Activated CD4-positive, alpha-beta memory T cell treated with anti-CD3 and anti-CD28 coated beads, Interleukin-2, amount 10 ng/mL, durations not matched to agents 7 days and 5 days (primary cell): ENCODE data around the gene GNAO1. TPM values are rescaled to one million over a fixed set of nuclear protein-coding genes. Genes with fewer than 3 reads are reported as not detected.
A peak's percentile ranks its signal among the peaks of the same experiment; 100 is the strongest.

Source experiments
- CTCF ChIA-PET: fragments of 350-600 bp; sonication (Branson Sonifier 250); formaldehyde crosslinking; loops from one replicate; lab custom pipeline; 2021; ENCODE audit warnings: antibody characterized with exemption, inconsistent platforms; lab: Charles Lee
- POLR2A ChIA-PET: fragments of 350-600 bp; sonication (Branson Sonifier 250); formaldehyde crosslinking; loops from one replicate; lab custom pipeline; 2021; ENCODE audit warnings: antibody characterized with exemption; lab: Charles Lee
- DNase-seq: peaks from one replicate; pipeline ENCODE4 v3.0.0-alpha.2; 2020
- H3K27ac Mint-ChIP-seq: one replicate; pipeline ENCODE4 v1.8.0; 2021; ENCODE audit warnings: mild to moderate bottlenecking, mixed read lengths
- H3K27me3 Mint-ChIP-seq: one replicate; pipeline ENCODE4 v1.8.0; 2021; ENCODE audit warnings: mixed read lengths
- H3K36me3 Mint-ChIP-seq: one replicate; pipeline ENCODE4 v1.8.0; 2021; ENCODE audit warnings: low read depth, mixed read lengths
- H3K4me1 Mint-ChIP-seq: one replicate; pipeline ENCODE4 v1.8.0; 2021; ENCODE audit warnings: mixed read lengths
- H3K4me3 Mint-ChIP-seq: one replicate; pipeline ENCODE4 v1.8.0; 2021; ENCODE audit warnings: mild to moderate bottlenecking, mixed read lengths
- H3K9me3 Mint-ChIP-seq: one replicate; pipeline ENCODE4 v1.8.0; 2021; ENCODE audit warnings: mixed read lengths
- total RNA-seq, 2 experiments: library from RNA; stranded (reverse); gene quantifications; one replicate each; pipeline ENCODE4 v1.2.3, GENCODE V29; 2021

Gene GNAO1
- total RNA-seq, 2 experiments from 2014 or later, result 1.8 to 2.3 TPM

DNA sequence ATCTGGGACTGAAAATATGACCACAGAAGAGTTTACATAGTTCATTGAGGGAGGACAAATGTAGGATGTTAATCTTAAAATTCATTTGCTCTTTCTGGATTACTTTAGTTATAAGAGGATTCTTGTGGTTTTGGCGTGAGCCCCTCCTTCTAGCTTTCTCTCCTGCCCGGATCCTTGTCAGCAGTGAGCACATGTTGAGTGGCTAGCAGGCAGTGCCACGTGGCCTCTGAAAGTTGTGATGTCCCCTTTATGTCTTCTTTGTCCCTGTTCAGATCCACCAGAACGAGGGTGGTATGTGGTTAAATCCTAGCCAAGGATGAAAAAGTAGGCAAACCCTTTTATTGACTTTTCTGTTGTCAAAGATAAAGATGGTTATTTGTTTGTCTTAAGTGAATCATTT lies 83.8 kb downstream of the GNAO1 start:
- Mint-ChIP-seq H3K4me3 (no peak overlapping the region), H3K36me3 (no peaks in the 10 kb centered on the region), H3K27me3 (peaks cover 15% of the 10 kb centered on the region), H3K4me1 (peaks cover 19% of the 10 kb centered on the region), H3K27ac (no peak overlapping the region), H3K9me3 (no peaks in the 10 kb centered on the region)
- no peak for DNase-seq
- ChIA-PET CTCF (interaction anchor here (1.5 kb wide), 1 partner anchor 10 kb away, joined by 3 read pairs; no protein-coding TSS in a partner anchor), POLR2A (no interaction called here)

DNA sequence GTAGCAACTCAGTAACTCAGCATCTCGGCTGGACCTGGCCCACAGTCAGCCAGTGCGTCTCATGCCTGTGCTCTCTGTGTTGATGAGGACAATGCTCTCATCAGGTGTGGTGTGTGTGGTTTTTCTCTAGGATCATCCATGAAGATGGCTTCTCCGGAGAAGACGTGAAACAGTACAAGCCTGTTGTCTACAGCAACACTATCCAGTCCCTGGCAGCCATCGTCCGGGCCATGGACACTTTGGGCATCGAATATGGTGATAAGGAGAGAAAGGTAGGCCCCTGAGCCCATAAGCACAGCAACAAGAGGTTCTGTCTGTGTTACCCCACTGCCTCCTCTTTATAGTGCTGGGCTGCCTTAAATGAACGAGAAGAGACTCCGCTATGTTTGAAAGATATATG lies 84.5 kb downstream of the GNAO1 start:
- H3K27ac Mint-ChIP-seq, result no peak overlapping the region
- H3K4me1 Mint-ChIP-seq, result peaks cover 25% of the 10 kb centered on the region
- no peaks in the 10 kb centered on the region for H3K9me3 Mint-ChIP-seq
- no peak for DNase-seq
- ChIA-PET POLR2A (no interaction called here), CTCF (no interaction called here)
- no peak overlapping the region for H3K4me3 Mint-ChIP-seq
- H3K27me3 Mint-ChIP-seq, result peaks cover 15% of the 10 kb centered on the region
- no peaks in the 10 kb centered on the region for H3K36me3 Mint-ChIP-seq

DNA sequence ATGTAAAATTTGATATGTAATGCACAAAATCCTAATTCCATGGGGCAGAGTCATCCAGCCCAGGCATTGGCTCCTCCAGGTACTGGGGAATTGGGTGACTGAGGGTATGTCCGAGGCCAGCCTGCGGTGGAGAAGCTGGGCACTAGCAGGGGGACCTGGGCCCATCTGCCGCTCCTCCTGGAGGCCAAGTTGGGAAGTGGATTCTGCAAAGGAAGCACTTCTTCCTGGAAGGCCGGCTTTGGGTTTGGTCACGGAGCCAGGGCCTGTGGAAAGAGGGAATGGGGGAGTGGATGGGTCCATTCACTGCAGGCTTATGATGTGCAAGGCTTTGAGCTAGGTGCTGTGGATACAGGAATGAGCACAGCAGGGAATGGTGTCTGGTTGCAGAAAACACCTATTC lies 85.8 kb downstream of the GNAO1 start:
- Mint-ChIP-seq H3K27me3 (peaks cover 15% of the 10 kb centered on the region), H3K4me3 (no peak overlapping the region), H3K4me1 (peaks cover 25% of the 10 kb centered on the region), H3K9me3 (no peaks in the 10 kb centered on the region), H3K36me3 (no peaks in the 10 kb centered on the region), H3K27ac (no peak overlapping the region)
- ChIA-PET CTCF (no interaction called here), POLR2A (interaction anchor here (3.2 kb wide), 1 partner anchor 15 kb away, joined by 11 read pairs; no protein-coding TSS in a partner anchor)
- no peak for DNase-seq

- POLR2A ChIA-PET, result interaction anchor here (1.3 to 3.2 kb wide), 4 partner anchors 13 to 87 kb away, joined by 4 to 11 read pairs (median 5); partner anchors contain the start of gene GNAO1
- H3K4me3 Mint-ChIP-seq, result no peak overlapping the region
- DNase-seq, result no peak
- peaks cover 15% of the 10 kb centered on the region for H3K27me3 Mint-ChIP-seq
- no peak overlapping the region for H3K27ac Mint-ChIP-seq
- no peaks in the 10 kb centered on the region for H3K9me3 Mint-ChIP-seq
- H3K4me1 Mint-ChIP-seq, result peaks cover 25% of the 10 kb centered on the region
- CTCF ChIA-PET, result interaction anchor here (1.2 to 1.8 kb wide), 3 partner anchors 16 to 91 kb away, joined by 3 to 7 read pairs (median 4); no protein-coding TSS in a partner anchor
- H3K36me3 Mint-ChIP-seq, result no peaks in the 10 kb centered on the region
Measured at GRCh38 chr16:56278196-56278855, 87.0 kb downstream of the GNAO1 start.

DNA sequence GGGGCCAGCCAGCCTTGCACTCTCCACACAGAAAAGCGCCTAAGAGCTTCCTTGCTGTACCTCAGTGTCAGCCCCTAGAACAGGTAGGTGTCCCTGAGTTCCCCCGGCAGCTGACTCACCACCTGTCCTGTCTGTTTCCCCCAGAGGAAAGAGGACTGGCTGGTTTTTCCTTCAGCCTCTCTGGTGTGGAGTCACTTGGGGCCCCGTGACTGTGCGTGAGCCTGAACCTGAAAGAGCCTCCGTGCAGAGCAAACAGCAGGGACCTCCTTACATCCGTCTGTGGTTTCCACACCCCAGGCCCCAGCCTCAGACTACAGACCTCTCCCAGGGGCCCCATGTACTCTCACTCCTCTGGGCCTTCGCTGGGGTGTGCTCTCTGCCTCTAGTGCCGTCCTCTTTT lies 87.8 kb downstream of the GNAO1 start:
- Mint-ChIP-seq H3K27ac (peak overlapping the region; percentile 44), H3K4me3 (no peak overlapping the region), H3K36me3 (no peaks in the 10 kb centered on the region), H3K27me3 (peaks cover 12% of the 10 kb centered on the region), H3K4me1 (peaks cover 25% of the 10 kb centered on the region), H3K9me3 (no peaks in the 10 kb centered on the region)
- DNase-seq, result peak; percentile 75
- ChIA-PET CTCF (interaction anchor here (0.5 to 1.8 kb wide), 4 partner anchors 17 to 403 kb away, joined by 3 to 7 read pairs (median 4); partner anchors contain the start of gene MT1X), POLR2A (interaction anchor here (1.0 to 3.2 kb wide), 4 partner anchors 13 to 88 kb away, joined by 3 to 11 read pairs (median 4); partner anchors contain the start of gene GNAO1)

- H3K36me3 Mint-ChIP-seq, result no peaks in the 10 kb centered on the region
- POLR2A ChIA-PET, result interaction anchor here (1.0 to 1.5 kb wide), 3 partner anchors 13 to 89 kb away, joined by 3 to 4 read pairs (median 4); partner anchors contain the start of gene GNAO1
Measured at GRCh38 chr16:56279914-56280313, 88.6 kb downstream of the GNAO1 start.

DNA sequence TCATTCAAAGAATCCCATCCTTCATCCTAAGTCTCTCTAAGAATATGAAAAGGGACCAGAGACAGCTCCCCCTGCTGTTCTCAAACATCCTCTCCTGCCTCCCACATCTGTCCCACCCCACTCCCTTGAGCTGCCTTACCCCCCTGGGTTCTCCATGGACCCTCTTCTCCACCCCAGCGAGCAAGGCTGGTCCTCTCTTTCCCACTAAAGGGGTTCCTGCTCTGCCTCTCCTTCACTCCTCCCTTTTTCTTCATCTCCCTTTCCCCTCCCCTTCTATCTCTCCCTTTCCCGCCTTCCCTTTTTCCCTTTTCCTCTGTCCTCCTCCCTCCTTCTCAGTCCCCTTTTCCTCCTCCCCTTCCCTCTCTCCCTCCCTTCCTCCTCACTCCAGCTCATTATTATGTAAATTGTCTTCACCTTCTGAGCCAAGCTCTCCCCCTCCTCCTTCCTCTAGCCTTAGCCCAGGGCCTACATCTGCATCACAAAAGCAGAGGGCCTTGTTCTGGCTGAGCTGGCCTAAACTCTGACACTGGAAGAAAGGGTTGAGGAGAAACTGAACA lies 90.0 kb downstream of the GNAO1 start:
- Mint-ChIP-seq H3K4me3 (no peak overlapping the region), H3K27me3 (no peaks in the 10 kb centered on the region), H3K27ac (no peak overlapping the region), H3K4me1 (peaks cover 25% of the 10 kb centered on the region), H3K36me3 (no peaks in the 10 kb centered on the region), H3K9me3 (no peaks in the 10 kb centered on the region)
- DNase-seq, result no peak
- ChIA-PET CTCF (interaction anchor here (0.8 to 1.7 kb wide), 8 partner anchors 8 to 337 kb away, joined by 3 to 6 read pairs (median 4); no protein-coding TSS in a partner anchor), POLR2A (interaction anchor here (1.1 kb wide), 1 partner anchor 51 kb away, joined by 3 read pairs; no protein-coding TSS in a partner anchor)

More at GRCh38 chr16:56279914-56280313, 88.6 kb downstream of the GNAO1 start:
- DNase-seq, result no peak
- no peak overlapping the region for H3K4me3 Mint-ChIP-seq
- H3K4me1 Mint-ChIP-seq, result peaks cover 25% of the 10 kb centered on the region
- CTCF ChIA-PET, result interaction anchor here (0.8 to 1.5 kb wide), 4 partner anchors 17 to 77 kb away, joined by 3 to 4 read pairs (median 4); no protein-coding TSS in a partner anchor
- H3K27ac Mint-ChIP-seq, result peak overlapping the region; percentile 44
- peaks cover 4% of the 10 kb centered on the region for H3K27me3 Mint-ChIP-seq
- no peaks in the 10 kb centered on the region for H3K9me3 Mint-ChIP-seq

GRCh38 chr16:56282451-56282850 lies 91.2 kb downstream of the GNAO1 start:
- Mint-ChIP-seq H3K4me1 (peaks cover 25% of the 10 kb centered on the region), H3K36me3 (no peaks in the 10 kb centered on the region), H3K27ac (no peak overlapping the region), H3K4me3 (no peak overlapping the region), H3K9me3 (no peaks in the 10 kb centered on the region), H3K27me3 (no peaks in the 10 kb centered on the region)
- DNase-seq, result no peak
- POLR2A ChIA-PET, result interaction anchor here (0.7 kb wide), 1 partner anchor 38 kb away, joined by 3 read pairs; no protein-coding TSS in a partner anchor
- CTCF ChIA-PET, result interaction anchor here (0.6 kb wide), 1 partner anchor 143 kb away, joined by 3 read pairs; no protein-coding TSS in a partner anchor

DNA sequence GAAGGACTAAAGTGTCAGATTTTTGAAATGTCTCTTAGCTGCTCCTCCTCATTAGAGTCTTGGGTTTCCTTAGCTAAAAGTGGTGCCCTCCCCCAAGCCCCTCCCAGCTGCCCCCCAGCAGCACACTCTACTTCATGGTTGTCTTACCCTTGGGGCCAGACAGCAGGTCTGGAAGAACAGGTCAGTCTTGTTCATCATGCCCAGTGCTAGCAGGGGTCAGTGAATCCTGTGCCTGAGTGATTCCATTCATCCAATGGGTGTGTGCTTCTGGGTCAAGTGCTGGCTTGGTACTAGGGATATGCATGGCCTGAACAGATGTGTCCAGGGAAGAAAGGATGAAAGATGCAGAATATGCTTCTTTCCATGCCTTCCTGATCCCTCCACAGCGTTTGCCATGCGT lies 93.2 kb downstream of the GNAO1 start:
- no peaks in the 10 kb centered on the region for H3K27me3 Mint-ChIP-seq
- H3K9me3 Mint-ChIP-seq, result no peaks in the 10 kb centered on the region
- no peak overlapping the region for H3K27ac Mint-ChIP-seq
- peaks cover 11% of the 10 kb centered on the region for H3K4me1 Mint-ChIP-seq
- DNase-seq, result no peak
- no peaks in the 10 kb centered on the region for H3K36me3 Mint-ChIP-seq
- ChIA-PET CTCF (no interaction called here), POLR2A (no interaction called here)
- no peak overlapping the region for H3K4me3 Mint-ChIP-seq

GRCh38 chr16:56286809-56287208 lies 95.5 kb downstream of the GNAO1 start:
- CTCF ChIA-PET, result no interaction called here
- H3K4me1 Mint-ChIP-seq, result no peaks in the 10 kb centered on the region
- H3K27me3 Mint-ChIP-seq, result no peaks in the 10 kb centered on the region
- H3K36me3 Mint-ChIP-seq, result no peaks in the 10 kb centered on the region
- H3K27ac Mint-ChIP-seq, result no peak overlapping the region
- H3K4me3 Mint-ChIP-seq, result no peak overlapping the region
- POLR2A ChIA-PET, result no interaction called here
- DNase-seq, result no peak
- no peaks in the 10 kb centered on the region for H3K9me3 Mint-ChIP-seq

DNA sequence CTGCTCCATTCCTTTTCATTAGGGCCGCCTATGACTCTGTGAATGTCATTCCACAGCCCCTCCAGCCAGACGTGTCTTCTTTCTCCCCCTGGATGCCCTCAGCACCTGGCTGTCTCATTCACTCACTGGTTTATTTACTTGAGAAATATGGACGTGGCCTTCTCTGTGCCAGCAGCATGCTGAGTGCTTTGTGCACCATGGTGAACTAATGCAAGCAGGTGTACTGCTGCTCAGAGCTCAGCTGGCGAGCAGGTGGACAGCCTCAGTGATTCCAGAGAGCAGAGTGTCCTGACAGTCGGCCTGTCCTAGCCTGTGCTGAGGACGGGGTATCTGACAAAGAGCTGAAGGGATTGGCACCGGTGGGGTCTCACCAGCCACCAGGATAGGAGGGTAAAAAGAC lies 96.7 kb downstream of the GNAO1 start:
- Mint-ChIP-seq H3K27ac (no peak overlapping the region), H3K4me3 (no peak overlapping the region), H3K9me3 (no peaks in the 10 kb centered on the region), H3K36me3 (no peaks in the 10 kb centered on the region), H3K4me1 (no peaks in the 10 kb centered on the region), H3K27me3 (no peaks in the 10 kb centered on the region)
- POLR2A ChIA-PET, result no interaction called here
- CTCF ChIA-PET, result no interaction called here
- DNase-seq, result no peak

- H3K4me3 Mint-ChIP-seq, result no peak overlapping the region
- no peaks in the 10 kb centered on the region for H3K36me3 Mint-ChIP-seq
- H3K27ac Mint-ChIP-seq, result no peak overlapping the region
- ChIA-PET POLR2A (no interaction called here), CTCF (interaction anchor here (1.3 kb wide), 1 partner anchor 8 kb away, joined by 4 read pairs; no protein-coding TSS in a partner anchor)
- no peak for DNase-seq
- H3K4me1 Mint-ChIP-seq, result no peaks in the 10 kb centered on the region
- H3K9me3 Mint-ChIP-seq, result no peaks in the 10 kb centered on the region
- H3K27me3 Mint-ChIP-seq, result no peaks in the 10 kb centered on the region
Measured at GRCh38 chr16:56289416-56289815, 98.1 kb downstream of the GNAO1 start.

- DNase-seq, result no peak
- ChIA-PET POLR2A (no interaction called here), CTCF (interaction anchor here (1.3 kb wide), 1 partner anchor 9 kb away, joined by 4 read pairs; no protein-coding TSS in a partner anchor)
- no peak overlapping the region for H3K27ac Mint-ChIP-seq
- H3K27me3 Mint-ChIP-seq, result no peaks in the 10 kb centered on the region
- H3K4me3 Mint-ChIP-seq, result no peak overlapping the region
- H3K36me3 Mint-ChIP-seq, result no peaks in the 10 kb centered on the region
- no peaks in the 10 kb centered on the region for H3K4me1 Mint-ChIP-seq
- H3K9me3 Mint-ChIP-seq, result no peaks in the 10 kb centered on the region
Measured at GRCh38 chr16:56289862-56290261, 98.6 kb downstream of the GNAO1 start.
